Activated CD8-positive, alpha-beta T cell treated with anti-CD3 and anti-CD28 coated beads for 36 hours (primary cell): ENCODE data around the gene MYBPH. TPM values are rescaled to one million over a fixed set of nuclear protein-coding genes. Genes with fewer than 3 reads are reported as not detected.

Experiments used
- ATAC-seq: fragments of 200-7000 bp; cut with Tn5 transposase; one replicate; pipeline ENCODE4 v1.10.0; 2021; ENCODE audit warnings: mild to moderate bottlenecking, moderate library complexity
- CTCF ChIA-PET: fragments of 350-600 bp; sonication (Branson Sonifier 250); formaldehyde crosslinking; loops from one replicate; lab custom pipeline; 2021; ENCODE audit warnings: antibody characterized with exemption; lab: Charles Lee
- POLR2A ChIA-PET: fragments of 350-600 bp; sonication (Branson Sonifier 250); formaldehyde crosslinking; loops from one replicate; lab custom pipeline; 2021; ENCODE audit warnings: antibody characterized with exemption; lab: Charles Lee
- DNase-seq: peaks from one replicate; pipeline ENCODE4 v3.0.0-alpha.2; 2020
- H3K27ac Mint-ChIP-seq: one replicate; pipeline ENCODE4 v1.8.0; 2021; ENCODE audit warnings: mild to moderate bottlenecking, mixed read lengths
- H3K27me3 Mint-ChIP-seq: one replicate; pipeline ENCODE4 v1.8.0; 2021; ENCODE audit warnings: mixed read lengths
- H3K36me3 Mint-ChIP-seq: one replicate; pipeline ENCODE4 v1.8.0; 2021; ENCODE audit warnings: low read depth, mixed read lengths
- H3K4me1 Mint-ChIP-seq: one replicate; pipeline ENCODE4 v1.8.0; 2021; ENCODE audit warnings: low read depth, mixed read lengths
- H3K4me3 Mint-ChIP-seq: one replicate; pipeline ENCODE4 v1.8.0; 2021; ENCODE audit warnings: mild to moderate bottlenecking, moderate library complexity, mixed read lengths
- H3K9me3 Mint-ChIP-seq: one replicate; pipeline ENCODE4 v1.8.0; 2021; ENCODE audit warnings: mixed read lengths
- CTCF ChIP-seq: fragments of 200-600 bp; IDR thresholded peaks from one replicate; pipeline ENCODE4 v1.8.0; 2022; ENCODE audit warnings: antibody characterized with exemption, mild to moderate bottlenecking
- intact Hi-C: fragments of 100-400 bp; cut with micrococcal nuclease; formaldehyde crosslinking; loops from one replicate; pipeline ENCODE4 v1.10.0; 2022
- total RNA-seq, 2 experiments: library from RNA; stranded (reverse); gene quantifications; one replicate each; pipeline ENCODE4 v1.2.3, GENCODE V29; 2021

The MYBPH gene
- total RNA-seq, 2 experiments from 2014 or later = not detected

GRCh38 chr1:203122159-203122558 is 53.5 kb downstream of the MYBPH start:
- Mint-ChIP-seq H3K27ac (no peak overlapping the region), H3K4me3 (no peak overlapping the region), H3K4me1 (peaks cover 2% of the 10 kb centered on the region), H3K9me3 (no peaks in the 10 kb centered on the region), H3K27me3 (peaks cover 43% of the 10 kb centered on the region), H3K36me3 (no peaks in the 10 kb centered on the region)
- no peak for TF ChIP-seq CTCF
- DNase-seq = no peak
- intact Hi-C loops = no loop called here
- ChIA-PET POLR2A (no interaction called here), CTCF (interaction anchor here (1.7 kb wide), 1 partner anchor 50 kb away, joined by 7 read pairs; no protein-coding TSS in a partner anchor)
- ATAC-seq = no peak

- ATAC-seq = no peak
- no peaks in the 10 kb centered on the region for H3K36me3 Mint-ChIP-seq
- H3K9me3 Mint-ChIP-seq = no peaks in the 10 kb centered on the region
- POLR2A ChIA-PET = no interaction called here
- intact Hi-C loops = no loop called here
- H3K4me3 Mint-ChIP-seq = no peak overlapping the region
- peaks cover 41% of the 10 kb centered on the region for H3K27me3 Mint-ChIP-seq
- H3K4me1 Mint-ChIP-seq = no peaks in the 10 kb centered on the region
- H3K27ac Mint-ChIP-seq = no peak overlapping the region
- no peak for DNase-seq
- TF ChIP-seq CTCF = no peak
- CTCF ChIA-PET = interaction anchor here (0.8 to 1.7 kb wide), 4 partner anchors 51 to 146 kb away, joined by 3 to 7 read pairs (median 4); no protein-coding TSS in a partner anchor
These were observed 54.2 kb downstream of the MYBPH start for GRCh38 chr1:203121186-203122015.

- no peak for ATAC-seq
- TF ChIP-seq CTCF = no peak
- H3K4me1 Mint-ChIP-seq = no peaks in the 10 kb centered on the region
These were observed 55.1 kb downstream of the MYBPH start for GRCh38 chr1:203120325-203121153.

More at GRCh38 chr1:203120325-203121153, 55.1 kb downstream of the MYBPH start:
- no peaks in the 10 kb centered on the region for H3K36me3 Mint-ChIP-seq
- peaks cover 39% of the 10 kb centered on the region for H3K27me3 Mint-ChIP-seq
- H3K27ac Mint-ChIP-seq = no peak overlapping the region
- no peaks in the 10 kb centered on the region for H3K9me3 Mint-ChIP-seq
- DNase-seq = no peak
- ChIA-PET CTCF (interaction anchor here (0.8 to 1.7 kb wide), 4 partner anchors 52 to 147 kb away, joined by 3 to 7 read pairs (median 4); no protein-coding TSS in a partner anchor), POLR2A (no interaction called here)
- H3K4me3 Mint-ChIP-seq = no peak overlapping the region
- intact Hi-C loops = no loop called here

Other genes with a start within 250 kb of the MYBPH start
- 10 to 100 TPM; 38.0 to 43.7 TPM for gene KLHL12, start 248.6 kb downstream of the MYBPH start, total RNA-seq
- gene ADIPOR1, start 217.5 kb downstream of the MYBPH start, total RNA-seq = 10 to 100 TPM; 64.8 to 67.0 TPM
- 10 to 100 TPM; 13.6 to 14.0 TPM for gene CYB5R1, start 208.6 kb downstream of the MYBPH start, total RNA-seq
- gene TMEM183A, start 168.5 kb downstream of the MYBPH start, total RNA-seq = 10 to 100 TPM; 76.5 to 82.2 TPM
- gene PPFIA4, start 149.3 kb downstream of the MYBPH start, total RNA-seq = 10 to 100 TPM; 78.8 to 79.9 TPM
- gene MYOG, start 89.8 kb downstream of the MYBPH start, total RNA-seq = not detected
- not detected for gene ADORA1, start 48.1 kb downstream of the MYBPH start, total RNA-seq
- gene CHI3L1, start 10.9 kb upstream of the MYBPH start, total RNA-seq = not detected
- under 1 TPM; 0.56 to 0.74 TPM for gene CHIT1, start 53.8 kb upstream of the MYBPH start, total RNA-seq
- 100 to 1,000 TPM; 115 TPM for gene BTG2, start 129.7 kb upstream of the MYBPH start, total RNA-seq
- gene FMOD, start 175.3 kb upstream of the MYBPH start, total RNA-seq = 1 to 10 TPM; 1.4 to 2.4 TPM